ENCODE data around the gene TMC7. TPM values are rescaled to one million over a fixed set of nuclear protein-coding genes. Genes with fewer than 3 reads are reported as not detected.

Gene TMC7
- total and polyA plus RNA-seq, 8 donors, result 3.0 to 9.7 (median 3.8) TPM

- peak overlapping the region in 1 of 2 donors; percentile 48 for H3K27ac ChIP-seq
- DNase-seq (no peak), ATAC-seq (no peak)
- H3K27me3 ChIP-seq, result no peaks in the 10 kb centered on the region
- H3K36me3 ChIP-seq, result no peaks in the 10 kb centered on the region
- no peaks in the 10 kb centered on the region for H3K9me3 ChIP-seq
- TF ChIP-seq, protein P1, sequence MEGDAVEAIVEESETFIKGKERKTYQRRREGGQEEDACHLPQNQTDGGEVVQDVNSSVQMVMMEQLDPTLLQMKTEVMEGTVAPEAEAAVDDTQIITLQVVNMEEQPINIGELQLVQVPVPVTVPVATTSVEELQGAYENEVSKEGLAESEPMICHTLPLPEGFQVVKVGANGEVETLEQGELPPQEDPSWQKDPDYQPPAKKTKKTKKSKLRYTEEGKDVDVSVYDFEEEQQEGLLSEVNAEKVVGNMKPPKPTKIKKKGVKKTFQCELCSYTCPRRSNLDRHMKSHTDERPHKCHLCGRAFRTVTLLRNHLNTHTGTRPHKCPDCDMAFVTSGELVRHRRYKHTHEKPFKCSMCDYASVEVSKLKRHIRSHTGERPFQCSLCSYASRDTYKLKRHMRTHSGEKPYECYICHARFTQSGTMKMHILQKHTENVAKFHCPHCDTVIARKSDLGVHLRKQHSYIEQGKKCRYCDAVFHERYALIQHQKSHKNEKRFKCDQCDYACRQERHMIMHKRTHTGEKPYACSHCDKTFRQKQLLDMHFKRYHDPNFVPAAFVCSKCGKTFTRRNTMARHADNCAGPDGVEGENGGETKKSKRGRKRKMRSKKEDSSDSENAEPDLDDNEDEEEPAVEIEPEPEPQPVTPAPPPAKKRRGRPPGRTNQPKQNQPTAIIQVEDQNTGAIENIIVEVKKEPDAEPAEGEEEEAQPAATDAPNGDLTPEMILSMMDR (IDR thresholded peaks at IDR 0.05), result no peak
- peaks cover 0 to 7% of the 10 kb centered on the region in 2 donors for H3K4me1 ChIP-seq
- H3K4me3 ChIP-seq, result no peak overlapping the region
- intact Hi-C loops (cut with DNase I), result no loop called here
Measured at GRCh38 chr16:18999045-18999393, 15.3 kb downstream of the TMC7 start.

DNA sequence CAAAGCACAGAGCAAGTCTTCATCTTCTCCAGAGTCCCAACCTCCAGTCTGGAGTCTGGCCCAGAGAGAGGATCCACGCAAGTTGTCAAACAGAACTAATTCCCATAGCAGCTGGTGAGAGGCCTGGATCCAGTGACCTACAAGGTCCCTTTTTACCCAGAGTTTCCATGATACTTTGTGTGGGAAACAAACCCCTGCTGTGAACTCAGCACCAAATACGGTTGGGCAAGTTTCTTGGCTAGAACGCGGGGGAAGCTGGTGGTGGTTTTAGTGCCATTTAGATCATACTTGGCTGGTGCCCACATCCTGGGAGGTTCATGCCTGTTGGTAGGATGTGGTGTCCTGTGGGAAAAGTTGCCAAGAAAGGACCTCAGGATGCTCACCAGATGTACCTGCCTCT lies 18.1 kb downstream of the TMC7 start:
- Histone ChIP-seq H3K9me3 (no peaks in the 10 kb centered on the region), H3K4me3 (no peak overlapping the region), H3K36me3 (no peaks in the 10 kb centered on the region), H3K4me1 (peaks cover 3 to 7% of the 10 kb centered on the region in 2 donors), H3K27me3 (no peaks in the 10 kb centered on the region), H3K27ac (no peak overlapping the region)
- intact Hi-C loops (cut with DNase I), result no loop called here
- TF ChIP-seq, protein P1 (IDR thresholded peaks at IDR 0.05), result no peak
- ATAC-seq, result no peak
- no peak for DNase-seq

GRCh38 chr16:19003935-19004334 lies 20.2 kb downstream of the TMC7 start:
- Histone ChIP-seq H3K4me3 (no peak overlapping the region), H3K27ac (no peak overlapping the region), H3K27me3 (no peaks in the 10 kb centered on the region), H3K9me3 (no peaks in the 10 kb centered on the region), H3K36me3 (no peaks in the 10 kb centered on the region), H3K4me1 (peaks cover 0 to 3% of the 10 kb centered on the region in 2 donors)
- no peak for ATAC-seq
- TF ChIP-seq, protein P1 (IDR thresholded peaks at IDR 0.05), result no peak
- intact Hi-C loops (cut with DNase I), result no loop called here
- DNase-seq, result no peak

GRCh38 chr16:19005561-19006445 lies 22.1 kb downstream of the TMC7 start:
- Histone ChIP-seq H3K36me3 (peaks cover 0 to 5% of the 10 kb centered on the region in 2 donors), H3K4me3 (no peak overlapping the region), H3K9me3 (peaks cover 0 to 4% of the 10 kb centered on the region in 2 donors), H3K27me3 (no peaks in the 10 kb centered on the region), H3K4me1 (peaks cover 0 to 3% of the 10 kb centered on the region in 2 donors), H3K27ac (no peak overlapping the region)
- no peak for DNase-seq
- intact Hi-C loops (cut with DNase I), result no loop called here
- TF ChIP-seq, protein P1 (IDR thresholded peaks at IDR 0.05), result no peak
- ATAC-seq, result peak; percentile 27

DNA sequence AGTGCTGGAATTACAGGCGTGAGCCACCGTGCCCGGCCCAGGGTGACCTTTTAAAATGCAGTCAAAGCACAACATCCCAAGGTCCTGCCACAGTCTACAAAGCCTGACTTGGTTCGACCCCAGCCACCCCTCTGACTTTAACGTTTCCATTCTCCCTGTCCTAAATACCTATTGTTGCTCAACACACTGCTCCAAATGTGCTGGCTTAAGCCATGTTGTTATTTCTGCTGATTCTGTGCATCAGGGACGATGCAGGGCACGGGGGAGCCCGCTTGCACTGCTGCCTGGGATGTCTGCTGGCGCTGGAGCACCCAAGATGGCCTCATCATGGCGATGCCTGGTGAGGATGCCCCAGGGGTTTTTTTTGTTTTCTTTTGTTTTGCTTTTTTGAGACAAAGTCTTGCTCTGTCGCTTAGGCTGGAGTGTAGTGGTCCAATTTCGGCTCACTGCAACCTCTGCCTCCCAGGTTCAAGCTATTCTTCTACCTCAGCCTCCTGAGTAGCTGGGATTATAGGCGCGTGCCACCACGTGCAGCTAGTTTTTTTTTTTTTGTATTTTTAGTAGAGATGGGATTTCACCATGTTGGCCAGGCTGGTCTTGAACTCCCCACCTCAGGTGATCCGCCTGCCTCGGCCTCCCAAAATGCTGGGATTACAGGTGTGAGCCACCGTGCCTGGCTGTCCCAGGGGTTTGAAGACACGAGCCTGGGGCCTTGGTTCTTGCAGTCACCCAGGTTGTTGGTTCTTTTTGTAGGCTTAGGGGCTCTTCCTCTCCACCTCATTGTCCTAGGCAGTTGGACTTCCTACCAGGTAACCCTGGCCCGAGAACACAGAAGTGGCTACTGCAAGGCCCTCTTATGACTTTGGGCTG lies 22.9 kb downstream of the TMC7 start:
- Histone ChIP-seq H3K4me3 (no peak overlapping the region), H3K4me1 (peaks cover 0 to 3% of the 10 kb centered on the region in 2 donors), H3K27ac (no peak overlapping the region), H3K9me3 (peaks cover 0 to 4% of the 10 kb centered on the region in 2 donors), H3K36me3 (peaks cover 0 to 7% of the 10 kb centered on the region in 2 donors), H3K27me3 (no peaks in the 10 kb centered on the region)
- TF ChIP-seq, protein P1 (IDR thresholded peaks at IDR 0.05), result no peak
- ATAC-seq (no peak), DNase-seq (no peak)
- intact Hi-C loops (cut with DNase I), result no loop called here

All from left lung (tissue), 10 donors.